HG03097 (cell line): ENCODE measurements around the gene C11orf21.
A peak's percentile ranks its signal among the peaks of the same experiment; 100 is the strongest.

Experiments
- ATAC-seq: cut with Tn5 transposase; IDR thresholded peaks from one replicate; pipeline ENCODE4 v1.9.1; 2021; ENCODE audit not compliant: unreplicated experiment, low FRiP score

The C11orf21 gene

DNA sequence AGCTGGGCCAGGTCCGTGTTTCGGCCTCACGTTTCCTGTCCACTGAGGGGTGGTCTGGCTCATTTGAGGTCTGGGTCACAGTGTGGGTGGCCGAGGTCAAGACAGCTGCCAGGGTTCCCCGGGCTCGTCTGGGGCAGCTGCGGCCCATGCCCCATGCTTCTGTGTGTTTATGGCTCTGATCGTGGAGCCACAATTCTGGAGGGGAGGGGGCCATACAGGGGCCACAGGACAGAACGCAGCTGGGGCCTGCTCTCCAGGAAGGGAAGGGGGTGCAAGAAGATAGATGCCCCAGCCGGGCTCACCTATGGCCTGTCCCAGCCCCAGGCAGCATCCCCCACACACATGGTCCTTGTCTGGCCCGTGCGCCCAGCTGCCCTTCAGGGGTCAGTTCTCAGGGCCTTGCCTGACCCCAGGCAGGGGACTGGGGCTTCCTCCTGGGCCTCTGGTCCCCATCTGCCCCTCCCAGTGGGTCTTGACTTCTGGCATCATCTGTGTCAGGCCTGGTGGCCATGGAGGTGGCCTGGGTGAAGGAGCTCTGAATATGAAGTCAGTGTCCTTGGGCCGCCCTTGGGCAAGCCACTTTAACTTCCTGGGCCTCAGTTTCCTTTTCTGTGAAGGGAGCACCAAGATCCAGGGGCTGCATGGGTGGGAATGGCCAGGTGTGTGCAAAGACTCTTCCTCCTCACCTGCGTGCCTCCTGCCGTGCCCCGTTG, 8.5 kb upstream of the C11orf21 start:
- ATAC-seq, result no peak

DNA sequence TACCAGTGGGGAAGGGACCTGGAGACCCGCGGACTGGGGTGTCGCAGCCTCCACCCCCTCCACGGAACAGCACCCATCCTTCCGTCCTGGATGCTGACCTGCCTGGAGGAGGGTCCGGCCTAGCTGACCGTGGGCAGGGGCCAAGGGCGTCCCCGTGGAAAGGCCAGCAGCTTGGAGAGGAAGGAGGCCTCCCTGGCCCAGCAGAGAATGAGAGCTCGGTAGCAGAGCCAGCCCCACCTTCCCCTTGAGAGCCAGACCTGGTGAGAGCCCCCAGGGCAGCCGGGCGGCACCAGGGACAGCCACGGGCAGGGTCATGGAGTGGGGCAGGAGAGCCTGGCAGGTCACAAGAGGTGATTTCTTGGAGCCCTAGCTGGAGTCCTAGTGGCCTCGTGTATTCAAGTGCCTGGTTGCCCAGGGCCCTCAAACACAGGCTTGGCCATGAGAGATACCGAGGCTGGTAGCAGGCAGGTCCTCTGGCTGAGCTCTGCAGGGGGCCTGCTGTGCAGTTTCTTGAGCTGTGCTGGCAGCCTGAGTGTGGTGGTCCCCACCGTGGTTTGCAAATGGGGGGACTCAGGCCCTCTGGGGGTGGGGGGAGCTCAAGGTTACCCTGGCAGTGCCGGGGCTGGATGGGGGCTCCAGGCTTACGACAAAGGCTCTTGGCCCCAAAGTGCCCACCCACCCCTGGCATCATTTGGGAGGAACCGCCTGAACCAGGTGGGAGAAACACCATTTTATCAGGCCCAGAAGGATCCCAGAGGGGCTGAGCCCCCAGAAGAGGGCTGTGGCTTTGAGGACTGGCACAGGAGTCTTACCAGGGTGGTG, 7.7 kb upstream of the C11orf21 start:
- no peak for ATAC-seq

DNA sequence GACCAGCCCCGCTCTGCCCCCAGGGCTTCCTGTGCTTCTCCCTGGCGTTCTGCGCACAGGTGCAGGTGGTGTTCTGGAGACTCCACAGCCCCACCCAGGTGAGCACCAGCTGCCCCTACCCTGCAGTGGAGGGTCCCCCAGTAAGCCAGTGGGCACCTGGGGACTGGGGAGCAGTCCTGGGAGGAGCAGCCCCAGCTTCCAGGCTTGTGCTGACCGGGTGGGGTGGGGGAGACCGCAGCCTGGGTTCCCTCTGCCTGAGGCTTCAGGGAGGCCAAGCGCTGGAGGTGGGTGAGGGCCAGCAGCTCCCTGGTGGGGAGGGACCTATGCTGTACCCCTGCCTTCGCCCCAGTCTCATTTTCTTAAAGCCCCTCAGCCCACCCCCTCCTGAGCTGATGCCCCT, 7.0 kb upstream of the C11orf21 start:
- ATAC-seq, result no peak

DNA sequence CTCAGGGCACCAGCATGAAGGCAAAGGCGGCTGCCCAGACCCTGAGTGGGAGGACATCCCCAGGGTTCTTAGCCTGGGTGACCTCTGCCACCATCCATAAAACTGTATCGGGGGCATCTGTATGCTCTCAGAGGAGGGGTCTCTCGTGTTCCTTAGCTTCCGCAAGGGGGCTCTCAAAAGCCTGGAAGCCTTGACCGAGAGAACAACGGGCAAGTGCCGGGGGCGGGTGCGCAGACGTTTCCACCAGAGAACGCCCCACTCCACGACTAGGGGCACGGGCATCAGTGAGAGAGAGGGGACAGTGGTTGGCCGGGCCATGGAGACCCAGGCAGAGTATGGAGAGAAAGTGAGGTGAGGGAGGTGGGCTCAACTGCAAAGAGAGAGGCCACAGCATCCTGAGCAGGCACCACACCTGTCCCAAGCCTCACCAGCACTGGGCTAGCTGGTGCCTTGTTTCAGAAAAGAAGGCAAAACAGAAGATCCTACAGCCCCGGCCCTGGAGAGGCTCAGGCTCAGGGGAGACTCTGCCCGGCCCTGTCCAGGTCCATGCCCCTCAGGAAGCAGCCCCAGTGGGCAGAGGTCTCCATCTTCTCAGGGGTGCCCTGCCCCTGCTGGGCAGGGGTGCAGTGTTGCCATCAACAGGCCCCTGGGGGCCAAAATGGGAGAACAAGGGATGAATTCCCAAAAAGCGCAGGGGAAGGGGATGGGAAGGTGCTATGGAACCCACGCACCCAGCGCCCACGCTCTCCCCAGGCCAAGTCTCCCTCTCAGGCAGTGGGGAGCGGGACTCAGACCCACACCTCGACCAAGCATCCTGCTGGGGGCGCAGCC, 6.0 kb upstream of the C11orf21 start:
- no peak for ATAC-seq

DNA sequence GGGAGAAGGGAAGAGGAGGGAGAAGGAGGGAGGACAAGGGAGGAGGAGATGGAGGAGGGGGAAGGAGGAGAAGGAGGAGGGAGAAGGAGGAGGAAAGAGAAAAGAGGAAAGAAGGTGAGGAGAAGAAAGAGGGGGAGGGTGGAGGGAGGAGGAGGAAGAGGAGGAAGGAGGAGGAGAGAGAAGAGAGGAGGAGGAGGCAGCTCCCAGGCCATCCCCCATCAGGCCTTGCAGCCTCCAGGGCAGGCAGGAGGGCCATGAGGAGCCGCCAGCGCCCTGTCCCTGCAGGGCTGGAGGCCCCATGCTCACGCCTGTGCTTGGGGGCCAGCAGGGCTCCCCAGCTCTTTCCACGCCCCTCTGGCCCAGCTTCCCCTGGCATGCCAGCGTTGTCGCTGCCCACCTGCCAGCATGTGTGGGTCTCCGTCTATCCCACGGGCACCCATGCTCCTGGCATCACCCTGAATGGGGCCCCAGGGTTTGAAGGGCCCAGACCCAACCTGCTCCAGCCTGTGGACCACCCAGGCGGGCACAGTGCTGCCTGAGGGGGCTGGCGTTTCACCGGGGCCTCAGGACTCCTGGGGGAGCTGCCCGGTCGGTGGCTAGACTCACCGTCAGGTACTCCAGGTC, 5.3 kb upstream of the C11orf21 start:
- ATAC-seq, result no peak

DNA sequence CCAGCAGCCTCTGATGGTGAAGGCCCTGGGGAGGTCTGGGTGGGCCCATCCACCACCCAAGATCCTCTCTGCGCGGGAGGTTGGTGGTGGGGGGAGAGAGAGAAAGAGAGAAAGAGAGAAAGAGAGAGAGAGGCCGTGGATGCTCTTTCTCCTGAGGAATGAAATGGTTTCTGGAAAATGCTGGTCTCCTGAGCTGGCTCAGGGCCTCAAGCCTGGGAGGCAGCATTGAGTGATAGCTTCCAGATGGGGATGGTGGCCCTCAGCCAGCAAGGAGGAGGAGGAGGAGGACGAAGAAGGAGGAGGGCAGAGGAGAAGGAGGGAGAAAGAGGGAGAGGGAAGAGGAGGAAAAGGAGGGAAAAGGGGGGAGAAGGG, 4.7 kb upstream of the C11orf21 start:
- no peak for ATAC-seq

DNA sequence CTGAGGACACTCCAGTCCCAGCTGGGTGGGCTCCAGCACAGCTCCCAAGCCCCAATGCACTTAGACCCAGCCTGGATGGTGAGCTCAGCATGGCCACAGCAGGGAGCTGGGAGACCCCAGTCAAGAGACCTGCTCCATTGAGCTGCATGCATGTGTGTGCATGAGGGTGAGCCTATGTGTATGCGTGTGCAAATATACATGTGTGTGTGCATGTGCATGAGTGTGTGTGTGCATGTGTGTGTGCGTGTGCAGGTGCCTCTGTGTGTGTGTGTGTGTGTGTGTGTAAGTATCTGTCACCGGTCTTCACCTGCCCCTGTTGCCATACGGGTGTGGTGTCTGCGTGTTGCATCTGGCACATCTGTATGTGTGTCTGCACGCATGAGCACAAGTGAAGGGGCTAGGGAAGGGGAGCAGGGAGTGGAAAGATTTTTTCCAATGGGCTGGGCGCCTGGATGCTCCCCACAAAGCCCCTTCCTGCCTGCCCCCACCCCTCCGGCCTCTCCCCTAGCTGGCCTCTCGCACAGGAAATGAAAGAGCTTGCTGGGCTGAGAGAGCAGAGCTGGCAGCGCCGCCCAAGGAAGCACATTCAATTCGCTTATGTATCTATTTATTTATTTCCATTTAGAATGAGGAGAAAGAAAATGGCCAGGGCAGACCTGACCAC, 4.2 kb upstream of the C11orf21 start:
- ATAC-seq, result no peak

DNA sequence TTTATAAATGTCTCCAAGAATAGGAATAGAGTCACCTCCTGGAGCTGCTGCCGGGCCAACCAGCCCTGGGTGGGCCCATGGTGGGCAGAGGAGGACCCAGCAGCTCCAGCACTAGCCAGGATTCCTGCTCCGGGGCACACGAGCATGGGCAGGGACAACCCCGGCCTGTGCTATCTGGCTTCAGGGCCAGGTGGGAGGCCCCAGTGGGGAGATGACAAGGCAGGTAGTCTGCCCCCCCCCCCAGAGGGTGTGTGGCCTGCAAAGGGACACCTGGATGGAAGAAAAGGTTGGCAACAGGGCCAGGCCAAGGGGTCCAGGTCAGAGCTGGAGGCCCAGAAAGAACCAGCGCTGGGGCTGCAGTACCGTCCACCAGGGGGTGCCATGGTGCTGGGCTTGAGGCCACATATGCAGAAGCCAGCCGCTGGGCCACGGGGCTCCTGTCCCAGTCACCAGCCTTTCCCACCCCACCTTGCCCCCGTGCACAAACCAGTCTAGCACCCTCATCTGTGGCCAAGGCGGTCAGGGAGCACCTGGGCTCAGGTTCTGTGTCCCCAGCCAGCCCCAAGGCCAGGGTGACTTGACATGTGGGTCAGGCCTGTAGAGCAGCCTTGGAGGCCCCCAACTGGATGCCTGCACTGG, 3.5 kb upstream of the C11orf21 start:
- ATAC-seq, result no peak

DNA sequence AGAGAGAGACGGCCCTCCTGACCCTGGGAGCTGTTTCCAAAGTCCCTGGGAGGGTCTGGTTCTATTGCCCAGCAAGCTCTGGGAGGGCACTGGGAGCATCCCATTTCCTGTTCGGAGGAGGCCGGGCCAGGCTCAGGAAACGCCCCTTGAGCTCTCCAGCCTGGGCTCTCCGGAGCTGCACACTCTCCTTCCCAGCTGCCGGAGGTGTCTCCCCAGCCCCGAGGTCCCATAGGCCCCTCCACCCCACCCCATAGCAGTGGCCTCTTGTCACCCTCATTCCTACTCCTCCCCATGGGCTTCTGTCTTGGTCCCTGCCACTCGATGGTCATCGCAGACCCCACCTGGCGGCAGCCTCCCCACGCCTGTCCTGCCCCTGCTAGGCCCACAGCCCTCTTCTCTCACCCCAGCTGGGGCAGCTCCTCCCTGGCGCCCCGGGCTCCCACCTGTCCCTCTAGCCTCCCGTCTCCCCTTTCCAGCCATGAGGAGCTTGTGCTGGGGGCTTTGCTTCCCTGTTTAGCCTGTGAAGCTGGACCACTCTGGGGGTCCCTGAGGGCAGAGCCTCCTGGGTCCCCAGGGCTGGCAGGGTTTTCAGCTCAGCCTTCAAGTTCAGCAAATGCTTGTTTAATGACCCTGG, 2.9 kb upstream of the C11orf21 start:
- ATAC-seq, result no peak

DNA sequence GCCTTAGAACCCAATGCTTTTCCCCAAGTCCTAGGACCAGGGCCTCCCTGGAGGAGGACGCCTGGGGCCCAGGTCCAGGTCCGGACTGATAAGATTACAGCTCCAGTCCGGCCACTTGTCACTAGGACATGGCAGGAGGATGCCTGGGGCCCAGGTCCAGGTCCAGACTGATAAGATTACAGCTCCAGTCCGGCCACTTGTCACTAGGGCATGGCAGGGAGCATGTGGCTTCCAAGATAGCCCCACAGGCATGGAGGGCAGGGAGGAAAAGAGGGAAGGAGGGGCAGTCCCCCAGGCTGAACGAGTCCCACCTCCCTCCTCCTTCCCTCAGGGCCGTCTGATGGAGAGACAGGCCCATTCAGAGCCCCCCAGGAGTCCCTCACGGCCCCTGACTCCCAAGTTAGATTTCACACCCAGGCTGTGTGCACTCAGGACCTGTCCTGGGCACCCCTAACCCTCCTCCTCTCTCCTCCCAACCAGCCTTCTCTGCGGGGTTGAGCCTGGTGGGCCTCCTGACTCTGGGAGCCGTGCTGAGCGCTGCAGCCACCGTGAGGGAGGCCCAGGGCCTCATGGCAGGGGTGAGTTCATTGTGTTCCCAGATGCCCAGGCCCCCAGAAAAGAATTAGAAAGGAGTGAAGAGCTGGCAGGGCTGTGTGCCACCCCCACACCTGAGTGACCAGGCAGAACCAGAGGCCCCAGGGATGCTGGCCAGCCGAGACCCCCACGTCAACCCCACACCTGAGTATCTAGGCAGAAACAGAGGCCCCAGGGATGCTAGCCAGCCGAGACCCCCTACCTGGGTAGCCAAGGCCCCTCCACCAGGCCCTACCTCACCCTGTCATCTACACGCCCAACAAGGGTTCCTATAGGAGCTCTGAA, 2.1 kb upstream of the C11orf21 start:
- no peak for ATAC-seq

DNA sequence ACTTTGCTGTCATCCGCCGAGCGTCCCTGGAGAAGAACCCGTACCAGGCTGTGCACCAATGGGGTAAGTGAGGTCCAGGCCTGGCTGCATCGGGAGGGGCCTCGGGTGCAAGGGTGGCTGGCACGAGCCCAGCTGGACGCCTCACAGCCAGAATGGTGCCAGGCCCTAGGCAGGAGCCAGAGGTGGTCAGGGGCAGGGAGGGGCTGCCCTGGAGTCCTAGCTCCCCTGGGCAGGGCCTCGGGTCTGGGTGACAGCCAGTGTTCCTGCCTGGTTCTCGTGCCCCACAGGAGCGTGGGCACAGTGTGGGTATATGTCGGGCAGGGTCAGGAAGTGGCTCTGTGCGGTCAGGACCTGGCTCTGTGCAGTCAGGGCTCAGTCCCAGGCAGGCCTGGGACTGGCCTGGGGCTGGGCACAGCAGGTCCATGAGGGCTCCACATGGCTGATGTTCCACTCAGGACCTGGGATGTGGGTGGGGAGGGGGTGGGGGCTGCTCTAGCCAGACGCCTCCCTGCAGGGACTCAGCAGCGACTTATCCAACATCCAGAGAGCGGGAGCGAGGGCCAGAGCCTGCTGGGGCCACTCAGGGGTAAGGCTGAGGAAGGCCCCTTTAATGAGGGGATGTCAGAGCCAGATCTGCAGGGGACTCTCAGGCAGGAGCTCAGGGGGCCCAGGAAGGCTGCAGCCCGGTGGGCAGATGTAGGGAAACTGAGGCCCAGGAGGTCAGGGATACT, 1.3 kb upstream of the C11orf21 start:
- ATAC-seq, result no peak

DNA sequence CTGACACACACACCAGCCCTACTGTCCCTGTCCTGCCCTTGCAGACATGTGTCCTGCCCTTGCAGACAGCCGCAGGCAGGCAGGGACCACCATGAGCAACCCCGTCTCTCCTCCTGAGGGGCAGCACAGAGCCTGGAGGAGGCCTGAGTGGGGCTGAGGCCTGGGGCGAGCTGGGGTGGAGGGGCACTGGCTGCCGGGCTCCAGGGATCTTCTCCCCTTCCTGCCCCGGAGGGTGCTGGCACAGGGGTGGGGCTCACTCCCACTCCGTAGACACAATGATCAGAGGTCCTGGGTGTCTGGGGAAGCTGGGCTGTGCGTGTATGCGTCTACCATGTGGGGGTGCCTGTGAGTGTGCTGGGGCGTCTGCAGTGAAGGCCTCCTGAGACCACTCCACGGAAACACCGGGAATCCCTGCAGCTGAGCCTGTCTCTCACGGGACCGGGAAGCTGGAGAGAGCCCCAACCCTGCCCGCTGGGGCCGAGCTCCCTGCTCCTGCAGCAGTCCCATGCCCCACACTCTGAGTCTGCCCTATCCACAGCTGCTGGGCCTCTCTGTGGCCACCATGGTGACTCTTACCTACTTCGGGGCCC, 683 bp upstream of the C11orf21 start:
- ATAC-seq, result peak; percentile 12

DNA sequence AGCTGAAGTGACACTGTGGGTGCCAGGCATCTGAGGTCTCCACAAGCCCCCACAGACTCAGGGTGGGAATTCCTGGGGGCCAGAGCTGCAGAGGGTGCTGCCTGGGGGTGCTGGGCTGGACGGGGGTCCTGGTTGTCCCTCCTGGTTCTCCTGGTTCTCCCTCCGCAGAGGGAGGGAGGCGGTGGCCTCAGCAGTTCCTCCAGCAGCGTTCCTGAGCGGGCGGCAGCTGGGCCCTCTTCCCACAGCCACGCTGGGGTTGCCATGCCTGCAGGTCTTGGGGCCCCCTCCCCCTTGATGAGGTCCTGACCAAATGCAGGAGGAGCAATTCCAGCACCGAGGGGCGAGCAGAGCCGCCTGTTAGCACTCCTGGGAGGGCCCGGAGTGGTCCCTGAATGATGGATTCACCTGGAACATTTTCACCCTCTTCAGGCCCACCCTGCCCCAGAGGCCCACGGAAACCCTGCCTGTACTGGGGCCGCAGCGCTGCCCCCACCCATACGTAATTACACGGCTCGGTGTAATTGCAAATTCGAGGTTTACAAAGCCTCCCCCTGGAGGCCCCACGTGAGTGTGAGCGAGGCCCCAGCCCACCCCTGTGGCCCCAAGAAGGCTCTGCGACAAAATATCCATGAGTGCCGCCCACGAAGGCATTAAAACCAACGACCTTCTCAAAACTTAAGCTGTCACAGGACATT, 635 bp downstream of the C11orf21 start:
- no peak for ATAC-seq

DNA sequence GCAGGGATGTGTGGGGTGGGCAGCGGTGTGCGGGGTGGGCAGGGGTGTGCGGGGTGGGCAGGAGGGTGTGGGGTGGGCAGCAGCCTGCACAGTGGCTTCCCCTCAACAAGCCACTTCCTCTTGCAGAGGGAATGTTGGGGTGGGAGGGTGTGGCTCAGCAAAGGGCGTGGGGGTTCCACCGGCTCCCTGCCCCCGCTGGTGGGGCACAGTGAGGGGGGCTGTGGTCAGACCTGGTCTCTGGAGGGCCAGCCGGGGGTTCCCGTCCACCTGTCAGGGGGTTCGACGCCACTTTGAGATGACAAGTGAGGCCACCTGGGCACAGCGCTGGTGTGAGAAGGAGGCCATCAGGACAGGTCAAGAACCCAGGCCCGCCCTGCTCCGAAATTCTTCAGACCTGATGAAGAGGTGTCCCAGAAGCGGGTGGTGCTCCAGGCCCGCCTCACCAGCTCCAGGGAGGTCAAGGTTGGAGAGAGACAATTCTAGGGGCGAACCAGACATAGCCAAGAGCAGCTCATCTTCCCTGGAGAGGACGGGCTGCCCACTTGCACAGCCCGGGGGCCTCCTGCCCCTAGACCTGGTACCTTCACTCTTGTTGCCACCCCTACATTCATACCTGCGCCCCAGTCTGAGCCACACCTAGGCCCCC, 1.3 kb downstream of the C11orf21 start:
- ATAC-seq, result no peak

DNA sequence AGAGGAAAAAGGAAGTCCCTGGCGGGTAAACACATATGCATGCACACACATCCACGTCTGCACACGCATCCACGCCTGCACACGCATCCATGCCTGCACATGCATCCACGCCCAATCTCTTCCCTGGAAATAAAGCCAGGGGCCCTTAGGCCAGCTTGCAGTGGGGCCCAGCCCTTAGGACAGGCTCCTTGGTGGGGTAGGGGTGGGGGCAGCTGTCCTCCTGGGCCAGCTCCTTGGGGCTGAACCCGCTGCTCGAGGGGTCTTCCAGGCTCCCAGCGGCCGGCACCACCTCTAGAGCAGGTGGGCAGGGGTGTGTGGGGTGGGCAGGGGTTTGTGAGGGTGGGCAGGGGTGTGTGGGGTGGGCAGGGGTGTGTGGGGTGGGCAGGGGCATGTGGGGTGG, 1.9 kb downstream of the C11orf21 start:
- ATAC-seq, result no peak
